Effector CD8-positive, alpha-beta T cell (primary cell): ENCODE data around the gene CFAP45.

Experiments used
- DNase-seq: peaks from one replicate; lab custom pipeline; 2025; lab: John Stamatoyannopoulos, UW

The CFAP45 gene

GRCh38 chr1:159923203-159924024, 23.4 kb upstream of the CFAP45 start:
- peak; percentile 85 for DNase-seq

- DNase-seq: no peak
Observed at GRCh38 chr1:159922511-159923202, 22.7 kb upstream of the CFAP45 start.

- no peak for DNase-seq
Observed at GRCh38 chr1:159921700-159922504, 21.9 kb upstream of the CFAP45 start.

- no peak for DNase-seq
Observed at GRCh38 chr1:159921251-159921650, 21.3 kb upstream of the CFAP45 start.

- no peak for DNase-seq
Observed at GRCh38 chr1:159920651-159921050, 20.7 kb upstream of the CFAP45 start.

GRCh38 chr1:159920202-159920601, 20.2 kb upstream of the CFAP45 start:
- DNase-seq: no peak

- no peak for DNase-seq
Observed at GRCh38 chr1:159919236-159919865, 19.4 kb upstream of the CFAP45 start.

GRCh38 chr1:159918352-159919200, 18.6 kb upstream of the CFAP45 start:
- no peak for DNase-seq

GRCh38 chr1:159917533-159918351, 17.8 kb upstream of the CFAP45 start:
- DNase-seq: no peak

GRCh38 chr1:159916242-159917051, 16.5 kb upstream of the CFAP45 start:
- no peak for DNase-seq

GRCh38 chr1:159915571-159916241, 15.7 kb upstream of the CFAP45 start:
- no peak for DNase-seq

GRCh38 chr1:159914252-159915018, 14.5 kb upstream of the CFAP45 start:
- no peak for DNase-seq

GRCh38 chr1:159913451-159914192, 13.7 kb upstream of the CFAP45 start:
- no peak for DNase-seq

- no peak for DNase-seq
Observed at GRCh38 chr1:159911326-159912070, 11.5 kb upstream of the CFAP45 start.

GRCh38 chr1:159908031-159908940, 8.3 kb upstream of the CFAP45 start:
- DNase-seq: no peak
